Rectal smooth muscle tissue (tissue), 1 donor: ENCODE measurements around the gene LRRC30.

Experiments used
- H3K27ac ChIP-seq: one replicate; pipeline ENCODE4 v1.7.0; 2013; ENCODE audit warnings: low read depth, low read length, inconsistent platforms
- H3K27me3 ChIP-seq: one replicate; pipeline ENCODE4 v1.7.0; 2013; ENCODE audit warnings: low read length; ENCODE audit not compliant: control insufficient read depth, insufficient read depth
- H3K36me3 ChIP-seq: one replicate; pipeline ENCODE4 v1.7.0; 2013; ENCODE audit warnings: low read length; ENCODE audit not compliant: control insufficient read depth, insufficient read depth
- H3K4me1 ChIP-seq: one replicate; pipeline ENCODE4 v1.7.0; 2013; ENCODE audit warnings: low read length; ENCODE audit not compliant: control insufficient read depth, insufficient read depth
- H3K4me3 ChIP-seq: one replicate; pipeline ENCODE4 v1.7.0; 2013; ENCODE audit warnings: low read length
- H3K9ac ChIP-seq: one replicate; pipeline ENCODE4 v1.7.0; 2013; ENCODE audit warnings: low read length

The LRRC30 gene

DNA sequence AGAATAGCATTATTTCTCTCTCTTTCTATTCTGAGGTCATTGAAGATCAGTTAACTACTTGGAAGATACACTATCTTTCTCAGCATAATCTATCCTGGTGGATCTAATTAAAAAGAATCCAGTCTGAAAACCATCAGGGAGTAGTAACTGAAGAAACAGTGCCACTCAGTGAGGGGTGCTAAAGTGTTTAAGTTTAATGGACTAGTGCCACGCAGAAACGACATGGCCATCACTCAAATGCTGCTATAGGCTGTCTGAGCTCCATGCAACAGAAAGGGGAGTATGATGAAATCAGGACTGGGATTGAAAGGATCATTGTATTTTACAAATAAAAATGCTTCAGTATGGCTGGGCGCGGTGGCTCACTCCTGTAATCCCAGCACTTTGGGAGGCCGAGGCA is 23.3 kb downstream of the LRRC30 start:
- no peaks in the 10 kb centered on the region for H3K27me3 ChIP-seq
- H3K9ac ChIP-seq = no peak overlapping the region
- H3K4me1 ChIP-seq = no peaks in the 10 kb centered on the region
- H3K27ac ChIP-seq = no peak overlapping the region
- H3K36me3 ChIP-seq = no peaks in the 10 kb centered on the region
- no peak overlapping the region for H3K4me3 ChIP-seq

DNA sequence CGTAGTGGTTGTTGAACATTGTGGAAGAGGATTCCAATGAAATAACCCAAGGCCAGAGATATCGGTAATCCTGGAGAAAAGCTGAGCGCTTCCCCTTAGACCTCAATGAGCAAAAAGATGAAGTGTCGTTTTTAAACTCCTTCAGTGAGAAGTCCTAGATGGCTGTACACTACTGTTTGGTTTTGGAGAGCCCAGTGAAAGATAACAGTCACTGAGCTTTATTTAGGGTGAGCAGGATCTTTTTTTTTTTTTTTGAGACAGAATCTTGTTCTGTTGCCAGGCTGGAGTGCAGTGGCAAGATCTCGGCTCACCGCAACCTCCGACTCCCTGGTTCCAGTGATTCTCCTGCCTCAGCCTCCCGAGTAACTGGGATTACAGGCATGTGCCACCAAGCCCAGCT is 24.2 kb downstream of the LRRC30 start:
- no peaks in the 10 kb centered on the region for H3K4me1 ChIP-seq
- H3K4me3 ChIP-seq = no peak overlapping the region

DNA sequence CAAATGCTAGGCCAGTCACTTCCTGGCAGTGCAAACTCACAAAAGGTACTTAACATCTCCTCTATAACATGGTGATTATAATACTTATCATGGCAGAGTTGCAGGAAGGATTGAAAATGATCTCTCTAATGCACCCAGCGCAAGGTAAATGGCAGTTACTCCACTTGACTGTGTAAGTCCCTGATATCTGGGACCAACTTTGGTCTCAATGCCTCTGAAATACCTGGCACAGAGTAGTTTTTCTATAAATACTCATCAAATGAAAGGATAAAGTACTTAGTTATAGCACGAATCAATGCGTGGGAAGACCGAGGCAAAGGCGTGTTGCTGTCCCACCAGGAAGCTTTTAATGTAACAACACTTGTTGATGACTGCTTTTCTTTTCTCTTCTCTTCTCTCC is 24.8 kb downstream of the LRRC30 start:
- Histone ChIP-seq H3K9ac (no peak overlapping the region), H3K4me3 (no peak overlapping the region), H3K27ac (no peak overlapping the region), H3K4me1 (no peaks in the 10 kb centered on the region), H3K27me3 (no peaks in the 10 kb centered on the region), H3K36me3 (no peaks in the 10 kb centered on the region)

More for the DNA sequence above, 24.2 kb downstream of the LRRC30 start:
- Histone ChIP-seq H3K27me3 (no peaks in the 10 kb centered on the region), H3K9ac (no peak overlapping the region), H3K27ac (no peak overlapping the region), H3K36me3 (no peaks in the 10 kb centered on the region)

DNA sequence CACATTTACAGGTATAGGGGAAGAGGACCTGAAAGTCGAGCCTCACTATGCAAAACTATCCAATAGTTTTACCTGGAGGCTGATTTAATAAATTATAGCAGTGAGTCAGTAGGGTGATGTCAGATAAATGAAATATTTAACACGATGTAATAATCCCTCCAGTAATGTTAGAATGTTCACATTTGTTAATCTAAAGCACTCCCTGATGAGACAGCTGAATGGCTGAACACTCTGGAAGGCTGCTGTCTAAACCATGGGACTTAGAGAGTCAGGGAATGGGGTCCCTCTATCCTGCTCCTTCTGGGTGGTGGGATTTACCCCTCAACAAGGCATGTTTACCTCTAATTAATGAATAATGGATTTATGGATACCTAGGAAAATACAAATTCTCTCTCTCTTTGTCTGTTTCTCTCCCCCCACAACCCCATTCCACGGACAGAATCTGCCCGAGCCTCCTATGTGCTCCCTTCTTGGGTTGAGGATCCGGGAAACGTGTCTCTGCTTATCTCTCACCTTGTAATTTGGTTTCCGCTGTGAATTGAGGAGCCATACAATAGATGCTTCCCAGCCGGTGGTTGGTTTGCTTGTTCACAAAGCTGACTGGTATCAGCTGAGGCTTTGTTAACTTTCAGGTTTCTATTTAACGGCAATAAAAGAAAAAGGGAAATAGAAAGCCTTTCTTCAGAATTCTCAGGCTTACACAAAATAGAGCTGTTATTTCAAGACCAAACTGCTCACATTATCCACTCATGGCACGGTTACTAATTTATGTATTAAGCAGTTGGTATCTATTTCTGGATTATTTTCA is 25.9 kb downstream of the LRRC30 start:
- H3K4me1 ChIP-seq = no peaks in the 10 kb centered on the region
- H3K9ac ChIP-seq = no peak overlapping the region
- H3K27ac ChIP-seq = no peak overlapping the region
- no peaks in the 10 kb centered on the region for H3K36me3 ChIP-seq
- no peak overlapping the region for H3K4me3 ChIP-seq
- H3K27me3 ChIP-seq = no peaks in the 10 kb centered on the region

DNA sequence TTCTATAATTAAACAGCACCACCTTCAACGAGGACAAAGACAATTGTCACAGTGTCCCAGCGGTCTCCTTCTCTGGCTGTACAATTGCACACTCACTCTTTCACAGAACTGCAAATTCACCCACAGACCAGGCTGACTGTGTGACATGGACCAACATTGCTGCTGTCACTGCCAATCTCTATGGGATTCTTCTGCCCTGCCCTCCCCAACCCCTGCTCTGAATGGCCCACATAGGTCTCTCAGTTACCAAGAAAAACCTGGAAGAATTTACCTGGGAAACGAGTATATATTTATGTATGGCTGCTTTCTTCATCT is 26.5 kb downstream of the LRRC30 start:
- no peak overlapping the region for H3K4me3 ChIP-seq
- H3K4me1 ChIP-seq = no peaks in the 10 kb centered on the region

DNA sequence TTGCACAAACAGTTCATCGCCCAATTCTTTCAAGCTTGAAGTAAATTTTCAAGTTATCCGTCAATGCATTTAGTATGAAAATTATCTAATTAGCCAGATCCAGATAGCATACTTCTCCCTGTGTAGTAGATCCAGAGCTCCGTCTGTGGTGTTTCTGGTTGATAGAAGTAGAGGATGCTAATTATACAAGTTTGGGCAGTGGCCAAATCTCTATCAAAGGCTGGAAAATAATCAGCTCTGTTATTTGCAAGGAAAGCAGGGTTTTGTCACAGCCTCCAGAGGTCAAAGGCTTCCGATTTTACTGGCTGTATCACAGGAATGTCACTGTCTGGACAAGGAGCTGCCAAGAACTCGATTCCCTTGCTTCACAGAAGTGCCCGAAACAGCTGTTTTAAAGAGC is 28.6 kb downstream of the LRRC30 start:
- Histone ChIP-seq H3K36me3 (no peaks in the 10 kb centered on the region), H3K4me1 (no peaks in the 10 kb centered on the region), H3K4me3 (no peak overlapping the region), H3K27me3 (no peaks in the 10 kb centered on the region), H3K9ac (no peak overlapping the region), H3K27ac (no peak overlapping the region)

More for the DNA sequence above, 26.5 kb downstream of the LRRC30 start:
- H3K9ac ChIP-seq = no peak overlapping the region
- no peaks in the 10 kb centered on the region for H3K27me3 ChIP-seq
- no peaks in the 10 kb centered on the region for H3K36me3 ChIP-seq
- H3K27ac ChIP-seq = no peak overlapping the region

DNA sequence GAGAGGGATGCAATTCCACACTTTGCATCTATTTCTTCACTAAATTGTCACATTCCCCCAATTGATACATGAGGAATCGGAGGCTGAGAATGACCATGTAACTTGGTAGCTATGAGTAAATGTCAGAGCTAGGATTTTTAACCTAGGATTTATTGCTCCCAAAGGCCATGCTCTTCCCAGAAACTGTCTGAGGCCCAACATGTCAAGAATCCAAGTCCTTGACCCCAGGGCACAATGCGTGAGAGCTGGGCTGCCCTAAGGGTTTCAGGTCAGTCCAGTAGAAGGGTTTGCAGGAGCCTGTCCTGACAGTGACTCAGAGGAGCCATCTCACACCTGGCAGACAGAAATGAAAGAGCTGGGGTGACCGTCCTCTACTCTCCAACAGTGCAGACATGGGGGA is 30.3 kb downstream of the LRRC30 start:
- Histone ChIP-seq H3K4me1 (no peaks in the 10 kb centered on the region), H3K27ac (no peak overlapping the region), H3K9ac (no peak overlapping the region), H3K4me3 (no peak overlapping the region), H3K36me3 (no peaks in the 10 kb centered on the region), H3K27me3 (no peaks in the 10 kb centered on the region)

DNA sequence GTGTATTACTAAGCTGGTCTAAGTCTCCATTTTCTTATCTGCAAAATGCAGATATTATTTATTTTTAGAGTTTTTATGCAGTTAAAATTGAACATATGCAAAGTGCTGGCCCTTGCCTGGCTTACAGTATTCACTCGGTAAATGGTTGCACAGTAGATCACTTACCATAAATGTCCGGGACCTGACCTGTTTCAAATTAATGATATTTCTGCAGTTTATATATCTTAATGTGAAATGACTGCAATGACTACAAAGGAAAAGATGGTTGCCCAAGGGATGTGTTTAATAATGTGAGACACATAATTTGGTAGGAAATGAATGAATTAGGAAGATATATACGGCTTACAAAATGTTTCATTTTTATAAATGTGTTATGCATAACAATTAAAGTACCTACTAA is 37.1 kb downstream of the LRRC30 start:
- H3K4me1 ChIP-seq = peaks cover 6% of the 10 kb centered on the region
- no peak overlapping the region for H3K27ac ChIP-seq
- H3K4me3 ChIP-seq = no peak overlapping the region
- no peaks in the 10 kb centered on the region for H3K36me3 ChIP-seq
- no peaks in the 10 kb centered on the region for H3K27me3 ChIP-seq
- no peak overlapping the region for H3K9ac ChIP-seq

DNA sequence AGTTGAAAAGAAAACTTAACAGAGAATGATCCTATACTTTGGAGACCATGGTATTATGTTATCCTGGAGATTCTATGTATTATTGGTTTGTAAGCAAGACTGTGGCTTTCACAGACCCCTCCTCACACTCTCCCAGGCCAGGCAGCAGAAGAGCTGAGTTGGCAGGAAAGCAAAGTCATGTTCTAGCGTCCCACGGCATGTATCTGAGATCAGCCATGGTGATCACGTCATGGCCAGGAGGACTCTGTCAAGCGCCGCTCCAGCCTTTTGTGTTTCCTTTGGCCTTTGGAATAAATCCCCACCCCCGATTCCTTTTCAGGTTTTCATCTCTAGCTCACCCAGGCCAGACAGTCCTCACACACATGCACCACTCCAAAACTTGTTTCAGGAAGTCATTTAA is 39.1 kb downstream of the LRRC30 start:
- Histone ChIP-seq H3K4me3 (no peak overlapping the region), H3K4me1 (peaks cover 9% of the 10 kb centered on the region), H3K9ac (no peak overlapping the region), H3K27ac (no peak overlapping the region), H3K36me3 (no peaks in the 10 kb centered on the region), H3K27me3 (no peaks in the 10 kb centered on the region)

DNA sequence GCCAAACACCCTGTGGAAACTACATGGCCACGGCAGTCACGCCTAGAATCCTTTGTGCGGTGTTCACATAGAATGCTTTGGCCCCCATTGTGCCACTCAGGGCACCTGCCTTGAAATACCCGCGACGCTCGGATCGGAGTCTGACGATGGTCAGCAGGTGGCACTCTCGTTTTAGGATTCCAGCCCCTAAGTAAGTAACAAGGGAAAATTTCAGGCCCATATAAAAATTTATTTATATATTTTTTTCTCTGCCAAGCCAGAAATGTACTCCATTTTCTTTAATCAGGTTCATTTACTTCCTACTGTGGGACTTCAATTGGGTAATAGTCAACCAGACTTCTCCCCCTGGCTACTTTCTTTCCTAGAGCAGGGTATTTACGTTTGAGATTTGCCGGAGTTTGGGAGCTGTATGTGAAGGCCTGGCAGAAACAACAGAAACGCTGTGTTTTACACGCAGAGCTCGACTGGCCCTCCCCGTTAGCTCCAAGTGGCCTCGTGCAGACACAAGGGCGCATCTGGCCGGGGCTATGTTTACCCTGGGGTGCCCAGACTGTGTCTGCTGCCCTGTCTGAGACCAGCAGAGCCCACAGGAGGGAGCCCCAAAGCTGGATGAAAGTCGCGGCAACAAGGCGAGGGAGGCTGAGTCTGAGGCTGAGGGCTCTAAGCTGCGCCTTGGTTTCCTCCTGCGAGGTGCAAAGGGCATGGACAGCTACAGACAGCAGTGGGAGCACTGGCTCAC is 41.6 kb downstream of the LRRC30 start:
- H3K4me1 ChIP-seq = peaks cover 9% of the 10 kb centered on the region
- H3K27me3 ChIP-seq = no peaks in the 10 kb centered on the region
- peak overlapping the region; percentile 22 for H3K4me3 ChIP-seq
- no peak overlapping the region for H3K9ac ChIP-seq
- H3K36me3 ChIP-seq = no peaks in the 10 kb centered on the region
- H3K27ac ChIP-seq = peak overlapping the region; percentile 82

DNA sequence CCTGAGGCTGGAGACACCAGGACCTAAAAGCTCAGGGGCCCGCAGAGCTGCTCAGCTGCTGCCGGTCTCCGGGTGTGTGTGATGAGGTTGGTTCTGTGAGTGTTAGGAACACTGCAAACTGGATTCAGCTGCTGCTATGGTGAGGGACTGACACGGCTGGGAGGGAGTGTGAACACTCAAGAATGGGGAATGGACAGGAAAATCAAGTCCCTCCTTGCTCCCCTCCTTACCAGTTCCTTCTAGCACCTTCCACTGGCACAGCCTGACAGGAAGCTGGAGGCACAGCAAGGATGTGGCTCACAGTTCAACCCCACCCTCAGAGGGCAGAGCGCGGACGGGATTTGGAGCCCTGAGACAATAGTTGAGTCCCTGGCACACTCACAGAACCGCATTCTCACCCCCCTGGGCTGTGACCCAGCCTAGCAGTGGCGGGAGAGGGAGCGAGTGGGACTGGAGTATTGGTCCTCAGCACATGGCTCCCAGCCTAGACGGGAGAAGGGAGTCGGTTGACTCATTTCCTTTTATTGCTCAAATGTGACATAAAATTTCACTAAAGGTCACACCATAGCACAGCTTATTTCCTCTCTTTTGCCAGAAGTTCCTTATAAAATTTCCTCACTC is 42.5 kb downstream of the LRRC30 start:
- peak overlapping the region; percentile 82 for H3K27ac ChIP-seq
- no peaks in the 10 kb centered on the region for H3K27me3 ChIP-seq
- H3K9ac ChIP-seq = no peak overlapping the region
- H3K36me3 ChIP-seq = no peaks in the 10 kb centered on the region
- peaks cover 9% of the 10 kb centered on the region for H3K4me1 ChIP-seq
- H3K4me3 ChIP-seq = no peak overlapping the region

DNA sequence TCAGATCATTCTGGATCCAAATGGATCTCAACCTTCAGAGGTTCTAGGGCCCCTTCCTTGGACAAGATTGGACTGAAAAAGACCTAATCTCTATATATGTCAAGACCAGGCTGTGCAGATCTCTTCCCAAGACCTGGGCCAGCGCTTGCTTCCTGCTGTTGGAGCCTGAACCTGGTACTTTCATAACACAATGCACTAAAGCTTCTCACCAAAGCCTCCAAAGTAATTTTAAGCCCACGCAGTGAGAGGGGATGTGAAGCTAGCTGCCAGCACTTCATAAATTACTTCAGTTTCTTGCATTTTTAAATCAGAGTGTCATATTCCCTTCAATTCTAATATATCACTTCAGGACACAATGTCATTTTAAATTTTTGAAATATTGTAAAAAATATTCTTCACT is 50.7 kb downstream of the LRRC30 start:
- Histone ChIP-seq H3K36me3 (no peaks in the 10 kb centered on the region), H3K4me3 (no peak overlapping the region), H3K4me1 (no peaks in the 10 kb centered on the region), H3K27ac (no peak overlapping the region), H3K9ac (no peak overlapping the region), H3K27me3 (no peaks in the 10 kb centered on the region)
